Astrocyte (in vitro differentiated cells and primary cell): ENCODE data around the gene CSNK1A1. TPM values are rescaled to one million over a fixed set of nuclear protein-coding genes. Genes with fewer than 3 reads are reported as not detected.
A peak's percentile ranks its signal among the peaks of the same experiment; 100 is the strongest.

ENCODE experiments used
- DNase-seq: peaks from one replicate; pipeline ENCODE4 v3.0.0-alpha.2; 2010; ENCODE audit warnings: low read depth
- FAIRE-seq: peaks from 2 replicates; lab custom pipeline; 2011; peaks lifted over from hg19 to GRCh38; lab: Jason Lieb, UNC
- H2AFZ ChIP-seq: 2 replicates; pipeline ENCODE4 v1.6.0; 2012; ENCODE audit warnings: low read depth, low read length, inconsistent platforms
- H3K27ac ChIP-seq: 2 replicates; pipeline ENCODE4 v1.5.1; 2011; ENCODE audit warnings: low read depth, low read length, inconsistent platforms
- H3K27me3 ChIP-seq: 2 replicates; pipeline ENCODE4 v1.6.0; 2011; ENCODE audit warnings: low read length, inconsistent platforms; ENCODE audit not compliant: insufficient read depth
- H3K36me3 ChIP-seq: 2 replicates; pipeline ENCODE4 v1.5.1; 2011; ENCODE audit warnings: low read length, inconsistent platforms; ENCODE audit not compliant: insufficient read depth
- H3K4me1 ChIP-seq: 2 replicates; pipeline ENCODE4 v1.5.1; 2011; ENCODE audit warnings: low read length, inconsistent platforms; ENCODE audit not compliant: insufficient read depth
- H3K4me2 ChIP-seq: 2 replicates; pipeline ENCODE4 v1.6.0; 2012; ENCODE audit warnings: low read length, inconsistent platforms
- H3K4me3 ChIP-seq: 2 replicates; pipeline ENCODE4 v1.5.1; 2011; ENCODE audit warnings: low read depth, mild to moderate bottlenecking, low read length, inconsistent platforms; ENCODE audit not compliant: insufficient read depth
- H3K79me2 ChIP-seq: 2 replicates; pipeline ENCODE4 v1.6.0; 2012; ENCODE audit warnings: mild to moderate bottlenecking, low read length, inconsistent platforms; ENCODE audit not compliant: insufficient read depth
- H3K9ac ChIP-seq: 2 replicates; pipeline ENCODE4 v1.6.0; 2012; ENCODE audit warnings: mild to moderate bottlenecking, low read length, inconsistent platforms
- H3K9me3 ChIP-seq: 2 replicates; pipeline ENCODE4 v1.5.1; 2012; ENCODE audit warnings: low read depth, mild to moderate bottlenecking, low read length, inconsistent platforms; ENCODE audit not compliant: insufficient read depth
- H4K20me1 ChIP-seq: 2 replicates; pipeline ENCODE4 v1.6.0; 2012; ENCODE audit warnings: low read length, inconsistent platforms; ENCODE audit not compliant: insufficient read depth
- H3K27ac Mint-ChIP-seq: one replicate; pipeline ENCODE4 v1.8.0; 2021; ENCODE audit warnings: mild to moderate bottlenecking, mixed read lengths; ENCODE audit not compliant: unreplicated experiment
- H3K27me3 Mint-ChIP-seq: one replicate; pipeline ENCODE4 v1.8.0; 2021; ENCODE audit warnings: low read depth, mixed read lengths; ENCODE audit not compliant: unreplicated experiment
- H3K36me3 Mint-ChIP-seq: one replicate; pipeline ENCODE4 v1.8.0; 2021; ENCODE audit warnings: low read depth, mixed read lengths; ENCODE audit not compliant: unreplicated experiment
- H3K4me1 Mint-ChIP-seq: one replicate; pipeline ENCODE4 v1.8.0; 2021; ENCODE audit warnings: low read depth, mixed read lengths; ENCODE audit not compliant: unreplicated experiment
- H3K4me3 Mint-ChIP-seq: one replicate; pipeline ENCODE4 v1.8.0; 2021; ENCODE audit warnings: mild to moderate bottlenecking, moderate library complexity, mixed read lengths; ENCODE audit not compliant: unreplicated experiment
- H3K9me3 Mint-ChIP-seq: one replicate; pipeline ENCODE4 v1.8.0; 2021; ENCODE audit warnings: mild to moderate bottlenecking, mixed read lengths; ENCODE audit not compliant: unreplicated experiment
- EZH2 ChIP-seq: IDR thresholded peaks from 2 replicates; pipeline ENCODE4 v1.6.1; 2012; ENCODE audit warnings: mild to moderate bottlenecking, low read length, inconsistent platforms; ENCODE audit not compliant: insufficient read depth
- total RNA-seq: library from RNA; stranded (reverse); gene quantifications from 2 replicates; pipeline ENCODE4 v1.2.1, GENCODE V29; 2021
- TF ChIP-seq, protein P1 (sequence below): IDR thresholded peaks from 2 replicates; pipeline ENCODE4 v1.5.1; 2011; ENCODE audit warnings: low read depth, mild to moderate bottlenecking, inconsistent platforms, low read length, moderate library complexity; ENCODE audit not compliant: insufficient read depth

The CSNK1A1 gene
- total RNA-seq, 1 donor from 2014 or later: 384 TPM

DNA sequence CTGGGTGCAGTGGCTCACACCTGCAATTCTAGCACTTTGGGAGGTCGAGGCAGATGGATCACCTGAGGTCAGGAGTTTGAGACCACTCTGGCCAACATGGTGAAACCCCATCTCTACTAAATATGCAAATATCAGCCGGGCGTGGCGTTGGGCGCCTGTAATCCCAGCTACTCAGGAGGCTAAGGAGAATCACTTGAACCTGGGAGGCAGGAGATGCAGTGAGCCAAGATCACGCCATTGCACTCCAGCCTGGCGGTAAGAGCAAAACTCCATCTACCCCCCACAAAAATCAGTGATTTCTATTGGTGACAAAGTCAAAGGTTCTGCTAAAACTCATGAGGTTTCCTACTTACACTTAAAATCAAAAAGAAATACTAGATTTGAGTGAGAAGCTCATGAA is 18.8 kb downstream of the CSNK1A1 start:
- DNase-seq (no peak), FAIRE-seq (no peak)
- H3K36me3 ChIP-seq: peaks cover 7% of the 10 kb centered on the region
- no peak overlapping the region for H3K4me3 ChIP-seq
- no peaks in the 10 kb centered on the region for H3K9me3 Mint-ChIP-seq
- no peaks in the 10 kb centered on the region for H3K27me3 Mint-ChIP-seq
- no peak overlapping the region for H3K4me3 Mint-ChIP-seq
- H3K9ac ChIP-seq: no peak overlapping the region
- peaks cover 11% of the 10 kb centered on the region for H3K36me3 Mint-ChIP-seq
- peaks cover 99% of the 10 kb centered on the region for H4K20me1 ChIP-seq
- H3K4me1 Mint-ChIP-seq: peaks cover 32% of the 10 kb centered on the region
- H2AFZ ChIP-seq: no peak overlapping the region
- H3K27ac Mint-ChIP-seq: no peak overlapping the region
- H3K9me3 ChIP-seq: no peaks in the 10 kb centered on the region
- no peak overlapping the region for H3K4me2 ChIP-seq
- peaks cover 100% of the 10 kb centered on the region for H3K79me2 ChIP-seq
- no peak for TF ChIP-seq EZH2
- TF ChIP-seq, protein P1, sequence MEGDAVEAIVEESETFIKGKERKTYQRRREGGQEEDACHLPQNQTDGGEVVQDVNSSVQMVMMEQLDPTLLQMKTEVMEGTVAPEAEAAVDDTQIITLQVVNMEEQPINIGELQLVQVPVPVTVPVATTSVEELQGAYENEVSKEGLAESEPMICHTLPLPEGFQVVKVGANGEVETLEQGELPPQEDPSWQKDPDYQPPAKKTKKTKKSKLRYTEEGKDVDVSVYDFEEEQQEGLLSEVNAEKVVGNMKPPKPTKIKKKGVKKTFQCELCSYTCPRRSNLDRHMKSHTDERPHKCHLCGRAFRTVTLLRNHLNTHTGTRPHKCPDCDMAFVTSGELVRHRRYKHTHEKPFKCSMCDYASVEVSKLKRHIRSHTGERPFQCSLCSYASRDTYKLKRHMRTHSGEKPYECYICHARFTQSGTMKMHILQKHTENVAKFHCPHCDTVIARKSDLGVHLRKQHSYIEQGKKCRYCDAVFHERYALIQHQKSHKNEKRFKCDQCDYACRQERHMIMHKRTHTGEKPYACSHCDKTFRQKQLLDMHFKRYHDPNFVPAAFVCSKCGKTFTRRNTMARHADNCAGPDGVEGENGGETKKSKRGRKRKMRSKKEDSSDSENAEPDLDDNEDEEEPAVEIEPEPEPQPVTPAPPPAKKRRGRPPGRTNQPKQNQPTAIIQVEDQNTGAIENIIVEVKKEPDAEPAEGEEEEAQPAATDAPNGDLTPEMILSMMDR: no peak
- no peaks in the 10 kb centered on the region for H3K27me3 ChIP-seq
- H3K27ac ChIP-seq: no peak overlapping the region
- peaks cover under 1% of the 10 kb centered on the region for H3K4me1 ChIP-seq

DNA sequence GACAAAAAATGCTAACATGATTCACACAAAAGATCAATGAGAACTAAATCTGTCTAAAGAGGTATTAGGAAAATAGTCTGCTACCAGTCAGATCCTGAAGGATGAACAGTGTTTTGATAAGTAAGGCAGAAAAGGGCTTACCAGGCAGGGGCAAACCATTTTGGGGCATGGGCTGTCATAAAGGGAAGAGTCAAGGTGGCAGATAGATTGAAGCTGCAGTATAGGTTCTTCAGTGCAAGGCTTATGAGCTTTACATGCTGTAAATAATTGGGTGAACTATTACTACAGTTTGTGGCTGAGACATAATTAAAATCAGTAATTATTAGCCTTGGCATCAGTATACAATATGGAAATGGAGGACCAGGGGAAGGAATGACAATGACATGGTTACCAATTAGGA is 21.8 kb downstream of the CSNK1A1 start:
- TF ChIP-seq, protein P1: no peak
- no peak for TF ChIP-seq EZH2
- H3K4me1 ChIP-seq: peaks cover 3% of the 10 kb centered on the region
- H3K36me3 ChIP-seq: peaks cover 6% of the 10 kb centered on the region
- no peak overlapping the region for H3K4me3 Mint-ChIP-seq
- H4K20me1 ChIP-seq: peaks cover 99% of the 10 kb centered on the region
- no peak overlapping the region for H2AFZ ChIP-seq
- H3K4me1 Mint-ChIP-seq: peaks cover 48% of the 10 kb centered on the region
- DNase-seq (no peak), FAIRE-seq (no peak)
- H3K27me3 ChIP-seq: no peaks in the 10 kb centered on the region
- no peak overlapping the region for H3K27ac ChIP-seq
- no peak overlapping the region for H3K27ac Mint-ChIP-seq
- no peak overlapping the region for H3K9ac ChIP-seq
- H3K36me3 Mint-ChIP-seq: peaks cover 7% of the 10 kb centered on the region
- H3K79me2 ChIP-seq: peaks cover 100% of the 10 kb centered on the region
- H3K4me3 ChIP-seq: no peak overlapping the region
- H3K27me3 Mint-ChIP-seq: no peaks in the 10 kb centered on the region
- H3K9me3 ChIP-seq: no peaks in the 10 kb centered on the region
- no peaks in the 10 kb centered on the region for H3K9me3 Mint-ChIP-seq
- no peak overlapping the region for H3K4me2 ChIP-seq

DNA sequence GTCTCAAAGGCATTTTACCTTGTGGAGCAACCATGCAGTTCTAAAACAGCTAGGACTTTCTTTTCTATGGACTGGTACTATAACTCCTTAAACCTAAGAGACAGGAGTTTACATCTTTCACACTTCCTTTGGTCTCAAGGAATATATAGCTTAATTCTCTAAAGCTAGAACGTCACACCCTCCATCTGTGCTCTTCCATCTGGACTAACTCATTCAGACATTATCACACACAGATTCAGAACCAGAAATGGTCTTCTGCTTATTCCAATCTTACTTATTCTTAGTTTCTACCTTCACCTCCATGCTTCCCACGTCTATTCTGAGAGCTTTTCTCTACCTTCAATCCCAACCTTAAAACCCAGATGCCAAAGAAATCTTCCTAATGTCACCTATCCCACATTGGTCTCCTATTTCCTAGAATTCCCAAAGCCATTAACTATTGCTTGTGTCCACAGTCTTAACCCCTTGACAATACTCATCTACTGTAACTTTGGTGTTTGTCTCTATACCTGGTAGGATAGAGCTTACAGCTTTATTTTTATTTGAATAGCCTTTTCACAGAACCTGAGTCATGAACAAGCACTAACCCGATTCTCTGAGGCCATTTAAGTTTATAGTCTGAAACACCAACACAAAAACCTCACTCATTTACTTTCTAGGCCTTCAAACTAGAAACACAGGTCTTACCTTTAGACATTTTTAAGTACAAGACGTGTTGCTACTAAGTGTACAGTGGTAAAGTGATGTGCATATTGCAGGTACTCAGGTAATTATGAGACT is 22.8 kb downstream of the CSNK1A1 start:
- Mint-ChIP-seq H3K36me3 (peaks cover 8% of the 10 kb centered on the region), H3K27me3 (no peaks in the 10 kb centered on the region), H3K4me1 (peaks cover 52% of the 10 kb centered on the region), H3K9me3 (no peaks in the 10 kb centered on the region), H3K27ac (peak overlapping the region; percentile 6), H3K4me3 (peak overlapping the region; percentile 21)
- no peak overlapping the region for H3K27ac ChIP-seq
- no peak for TF ChIP-seq EZH2
- TF ChIP-seq, protein P1: no peak
- FAIRE-seq: no peak
- no peak overlapping the region for H3K9ac ChIP-seq
- no peaks in the 10 kb centered on the region for H3K27me3 ChIP-seq
- no peak overlapping the region for H3K4me2 ChIP-seq
- no peak overlapping the region for H3K4me3 ChIP-seq
- no peak for DNase-seq
- H4K20me1 ChIP-seq: peaks cover 98% of the 10 kb centered on the region
- H3K36me3 ChIP-seq: peaks cover 12% of the 10 kb centered on the region
- peaks cover 3% of the 10 kb centered on the region for H3K4me1 ChIP-seq
- H3K9me3 ChIP-seq: no peaks in the 10 kb centered on the region
- H2AFZ ChIP-seq: no peak overlapping the region
- H3K79me2 ChIP-seq: peaks cover 100% of the 10 kb centered on the region
